A673 (cell line): ENCODE measurements around the gene WNT2B. TPM values are rescaled to one million over a fixed set of nuclear protein-coding genes. Genes with fewer than 3 reads are reported as not detected.

ENCODE experiments used
- BruUV-seq: library from RNA; stranded (reverse); fragments of 400-500 nt; replicated peaks from 2 replicates; lab custom pipeline; 2021; lab: Mats Ljungman, UMichigan
- CTCF ChIA-PET: fragments of 300-600 bp; sonication (Branson Sonifier 250); formaldehyde crosslinking; loops from one replicate; lab custom pipeline; 2022; ENCODE audit warnings: antibody characterized with exemption; lab: Charles Lee
- POLR2A ChIA-PET: fragments of 300-600 bp; sonication (Branson Sonifier 250); formaldehyde crosslinking; loops from one replicate; lab custom pipeline; 2022; ENCODE audit warnings: antibody characterized with exemption; ENCODE audit not compliant: low non-redundant PET; lab: Charles Lee
- DNase-seq: peaks from one replicate; pipeline ENCODE4 v3.0.0-alpha.2; 2015; ENCODE audit warnings: low spot score
- H3K27ac ChIP-seq: fragments of 200-600 bp; sonication (generic); 2 replicates; pipeline ENCODE4 v1.5.1; 2016; ENCODE audit warnings: mixed run types, low read depth, mild to moderate bottlenecking, mixed read lengths, antibody characterized with exemption, low read length; ENCODE audit not compliant: poor library complexity, severe bottlenecking
- H3K27me3 ChIP-seq: fragments of 200-600 bp; sonication (generic); replicated peaks from 2 replicates; pipeline ENCODE4 v1.6.1; 2017; ENCODE audit warnings: mixed run types, low read depth, mild to moderate bottlenecking, mixed read lengths, antibody characterized with exemption, low read length; ENCODE audit not compliant: insufficient read depth, poor library complexity
- H3K36me3 ChIP-seq: fragments of 200-600 bp; sonication (generic); 2 replicates; pipeline ENCODE4 v1.6.1; 2016; ENCODE audit warnings: mixed run types, mild to moderate bottlenecking, mixed read lengths, antibody characterized with exemption, low read length; ENCODE audit not compliant: insufficient read depth, poor library complexity, severe bottlenecking
- H3K4me1 ChIP-seq: fragments of 200-600 bp; sonication (generic); 2 replicates; pipeline ENCODE4 v1.6.1; 2017; ENCODE audit warnings: mixed run types, mild to moderate bottlenecking, mixed read lengths, antibody characterized with exemption, low read length; ENCODE audit not compliant: insufficient read depth, poor library complexity, severe bottlenecking
- H3K4me3 ChIP-seq: fragments of 200-600 bp; sonication (generic); 2 replicates; pipeline ENCODE4 v1.5.1; 2016; ENCODE audit warnings: low read depth, mixed run types, mild to moderate bottlenecking, mixed read lengths, low read length; ENCODE audit not compliant: poor library complexity, severe bottlenecking
- H3K9me3 ChIP-seq: fragments of 200-600 bp; sonication (generic); 2 replicates; pipeline ENCODE4 v1.6.1; 2016; ENCODE audit warnings: mixed run types, low read depth, mild to moderate bottlenecking, mixed read lengths, antibody characterized with exemption, low read length; ENCODE audit not compliant: poor library complexity, severe bottlenecking
- EZH2 ChIP-seq: fragments of 200-600 bp; sonication (generic); IDR thresholded peaks from 2 replicates; pipeline ENCODE4 v1.6.1; 2017; ENCODE audit warnings: borderline replicate concordance, low read depth, mild to moderate bottlenecking, mixed read lengths, antibody characterized with exemption, low read length; ENCODE audit not compliant: poor library complexity, severe bottlenecking
- intact Hi-C: fragments of 100-400 bp; cut with micrococcal nuclease; formaldehyde crosslinking; loops from one replicate; pipeline ENCODE4 v1.10.0; 2022; ENCODE audit not compliant: unreplicated experiment
- total RNA-seq: library from RNA; stranded (reverse); gene quantifications from 2 replicates; pipeline ENCODE4 v1.2.3, GENCODE V29; 2021
- TF ChIP-seq, protein P1 (sequence below): fragments of 300-800, 200-600 bp; sonication (generic); conservative IDR thresholded peaks from 2 replicates; pipeline ENCODE4 v1.5.1; 2017; ENCODE audit warnings: low read depth, mild to moderate bottlenecking, antibody characterized with exemption, low read length, moderate library complexity, mixed read lengths

WNT2B gene
- total RNA-seq, 1 experiment from 2014 or later, result 0.32 TPM

GRCh38 chr1:112532064-112532463 lies 23.3 kb downstream of the WNT2B start:
- BruUV-seq, result no TSS peak
- Histone ChIP-seq H3K36me3 (no peaks in the 10 kb centered on the region), H3K4me1 (peaks cover 16% of the 10 kb centered on the region), H3K27ac (no peak overlapping the region), H3K4me3 (no peak overlapping the region), H3K27me3 (no peaks in the 10 kb centered on the region), H3K9me3 (no peaks in the 10 kb centered on the region)
- intact Hi-C loops, result no loop called here
- CTCF ChIA-PET, result no interaction called here
- no peak for TF ChIP-seq EZH2
- TF ChIP-seq, protein P1, sequence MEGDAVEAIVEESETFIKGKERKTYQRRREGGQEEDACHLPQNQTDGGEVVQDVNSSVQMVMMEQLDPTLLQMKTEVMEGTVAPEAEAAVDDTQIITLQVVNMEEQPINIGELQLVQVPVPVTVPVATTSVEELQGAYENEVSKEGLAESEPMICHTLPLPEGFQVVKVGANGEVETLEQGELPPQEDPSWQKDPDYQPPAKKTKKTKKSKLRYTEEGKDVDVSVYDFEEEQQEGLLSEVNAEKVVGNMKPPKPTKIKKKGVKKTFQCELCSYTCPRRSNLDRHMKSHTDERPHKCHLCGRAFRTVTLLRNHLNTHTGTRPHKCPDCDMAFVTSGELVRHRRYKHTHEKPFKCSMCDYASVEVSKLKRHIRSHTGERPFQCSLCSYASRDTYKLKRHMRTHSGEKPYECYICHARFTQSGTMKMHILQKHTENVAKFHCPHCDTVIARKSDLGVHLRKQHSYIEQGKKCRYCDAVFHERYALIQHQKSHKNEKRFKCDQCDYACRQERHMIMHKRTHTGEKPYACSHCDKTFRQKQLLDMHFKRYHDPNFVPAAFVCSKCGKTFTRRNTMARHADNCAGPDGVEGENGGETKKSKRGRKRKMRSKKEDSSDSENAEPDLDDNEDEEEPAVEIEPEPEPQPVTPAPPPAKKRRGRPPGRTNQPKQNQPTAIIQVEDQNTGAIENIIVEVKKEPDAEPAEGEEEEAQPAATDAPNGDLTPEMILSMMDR, result no peak
- POLR2A ChIA-PET, result interaction anchor here (0.6 kb wide), 1 partner anchor 10 kb away, joined by 5 read pairs; no protein-coding TSS in a partner anchor
- DNase-seq, result no peak

- ChIA-PET POLR2A (no interaction called here), CTCF (no interaction called here)
- H3K27me3 ChIP-seq, result no peaks in the 10 kb centered on the region
- no peak overlapping the region for H3K4me3 ChIP-seq
- DNase-seq, result no peak
- H3K27ac ChIP-seq, result no peak overlapping the region
- H3K9me3 ChIP-seq, result no peaks in the 10 kb centered on the region
- no TSS peak for BruUV-seq
- TF ChIP-seq EZH2, result no peak
- TF ChIP-seq, protein P1, result no peak
- intact Hi-C loops, result no loop called here
- no peaks in the 10 kb centered on the region for H3K36me3 ChIP-seq
- H3K4me1 ChIP-seq, result peaks cover 8% of the 10 kb centered on the region
Observed at GRCh38 chr1:112533029-112533428, 24.3 kb downstream of the WNT2B start.

DNA sequence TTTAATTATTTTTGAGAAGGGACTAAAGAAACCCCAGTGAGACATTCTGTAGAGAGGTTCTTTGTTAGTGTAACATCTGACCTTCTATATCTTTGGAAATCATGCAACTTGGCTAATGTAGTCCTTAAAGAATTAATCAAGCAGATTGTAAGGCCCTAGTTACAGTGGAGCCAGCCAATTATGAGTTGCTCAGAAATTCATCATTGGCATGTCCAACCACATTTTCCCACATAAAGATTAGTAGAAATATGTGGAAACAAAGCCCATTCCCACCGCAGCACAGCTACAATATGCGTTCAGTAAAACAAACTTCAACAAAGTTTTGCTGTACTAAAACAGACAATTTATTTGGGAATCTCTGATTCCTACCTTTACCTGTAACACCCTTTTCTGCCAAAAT lies 27.8 kb downstream of the WNT2B start:
- Histone ChIP-seq H3K36me3 (peaks cover 6% of the 10 kb centered on the region), H3K4me3 (no peak overlapping the region), H3K27ac (no peak overlapping the region), H3K9me3 (no peaks in the 10 kb centered on the region), H3K4me1 (no peaks in the 10 kb centered on the region), H3K27me3 (no peaks in the 10 kb centered on the region)
- POLR2A ChIA-PET, result no interaction called here
- intact Hi-C loops, result no loop called here
- CTCF ChIA-PET, result no interaction called here
- no TSS peak for BruUV-seq
- DNase-seq, result no peak
- TF ChIP-seq, protein P1, result no peak
- TF ChIP-seq EZH2, result no peak
